HG03135 (cell line): ENCODE results near the gene NME9.

Experiments
- ATAC-seq: cut with Tn5 transposase; IDR thresholded peaks from one replicate; pipeline ENCODE4 v1.9.1; 2021; ENCODE audit warnings: mild to moderate bottlenecking, moderate library complexity; ENCODE audit not compliant: unreplicated experiment

Gene NME9

DNA sequence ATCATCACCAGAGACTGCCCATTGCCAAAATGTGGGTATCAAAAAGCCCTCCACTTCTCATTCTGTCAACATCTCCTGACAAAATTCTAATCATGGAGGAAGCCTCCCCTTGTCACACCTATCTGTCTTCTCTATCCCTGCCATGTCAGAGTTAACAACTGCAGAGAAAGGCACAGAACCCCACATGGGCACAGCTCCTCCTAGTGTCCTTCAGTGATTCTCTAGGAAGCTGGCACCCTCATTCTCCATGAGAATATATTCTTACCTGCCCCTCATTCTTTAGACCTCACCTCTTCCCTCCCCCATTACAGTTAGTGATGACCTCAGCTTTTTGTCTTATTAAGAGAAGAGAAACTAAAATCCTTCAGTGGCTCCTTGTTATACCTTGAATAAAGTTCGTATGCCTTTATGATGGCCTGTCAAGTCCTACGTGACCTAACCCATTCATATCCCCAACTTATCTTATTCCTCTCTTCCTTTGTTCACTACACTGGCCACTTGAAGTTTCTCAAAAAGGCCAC is 44.6 kb downstream of the NME9 start:
- no peak for ATAC-seq

- ATAC-seq, result no peak
Observed at GRCh38 chr3:138284079-138284478, 45.6 kb downstream of the NME9 start.

GRCh38 chr3:138282836-138283235 is 46.8 kb downstream of the NME9 start:
- no peak for ATAC-seq

DNA sequence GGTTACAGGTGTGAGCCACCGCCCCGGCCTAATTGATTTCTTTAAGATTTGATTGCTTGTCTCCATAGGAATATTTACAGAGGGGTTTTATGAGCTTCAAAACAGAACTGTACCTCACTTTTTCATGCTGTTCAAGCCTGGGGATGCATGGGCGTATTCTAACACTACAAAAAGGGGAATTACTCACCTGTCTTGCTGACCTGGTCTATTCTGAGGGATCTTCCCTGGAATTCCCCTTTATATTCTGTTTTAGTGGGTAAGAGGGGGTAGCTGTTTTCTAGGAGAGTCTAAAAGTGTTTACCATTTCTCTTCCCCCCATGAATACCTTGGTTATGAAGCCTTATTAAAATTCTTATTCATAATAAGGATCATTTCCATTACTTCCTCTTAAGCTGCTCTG is 48.1 kb downstream of the NME9 start:
- ATAC-seq, result no peak

- no peak for ATAC-seq
Observed at GRCh38 chr3:138271189-138271794, 58.4 kb downstream of the NME9 start.

DNA sequence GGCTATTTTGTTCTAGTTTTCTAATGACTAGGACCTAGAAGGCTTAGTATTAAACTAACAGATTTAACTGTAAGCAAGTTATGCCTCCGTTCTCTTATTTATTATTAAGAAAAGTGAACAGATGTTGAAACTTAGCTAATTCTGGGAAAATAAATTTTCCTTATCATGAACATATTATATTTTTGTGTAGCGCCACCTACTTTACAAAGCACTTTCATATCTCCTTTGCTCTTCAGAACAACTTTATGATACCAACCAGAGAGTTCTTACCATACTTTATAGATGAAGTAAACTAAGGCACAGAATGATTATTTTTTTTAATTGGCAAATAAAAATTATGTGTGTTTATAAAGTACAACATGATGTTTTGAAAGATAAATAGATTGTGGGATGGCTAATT is 59.4 kb downstream of the NME9 start:
- no peak for ATAC-seq

DNA sequence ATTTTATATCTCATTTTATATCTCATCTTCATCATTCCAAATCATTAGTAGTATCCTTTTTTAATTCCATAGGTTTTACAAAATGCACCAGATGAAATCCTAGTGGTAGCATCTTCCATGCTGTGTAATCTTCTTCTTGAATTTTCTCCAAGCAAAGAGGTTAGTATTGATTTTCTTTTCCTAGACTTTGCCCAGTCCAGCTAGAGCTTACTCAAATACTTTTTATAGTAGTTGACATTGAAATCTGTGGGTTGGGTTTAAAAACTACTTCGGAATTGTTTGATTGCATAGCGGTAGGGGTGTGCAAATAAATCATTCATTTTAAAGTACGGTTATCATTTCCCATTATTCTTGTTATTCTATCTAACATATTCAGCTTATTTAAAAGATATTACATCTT is 62.6 kb downstream of the NME9 start:
- no peak for ATAC-seq

GRCh38 chr3:138265745-138266144 is 63.9 kb downstream of the NME9 start:
- no peak for ATAC-seq

DNA sequence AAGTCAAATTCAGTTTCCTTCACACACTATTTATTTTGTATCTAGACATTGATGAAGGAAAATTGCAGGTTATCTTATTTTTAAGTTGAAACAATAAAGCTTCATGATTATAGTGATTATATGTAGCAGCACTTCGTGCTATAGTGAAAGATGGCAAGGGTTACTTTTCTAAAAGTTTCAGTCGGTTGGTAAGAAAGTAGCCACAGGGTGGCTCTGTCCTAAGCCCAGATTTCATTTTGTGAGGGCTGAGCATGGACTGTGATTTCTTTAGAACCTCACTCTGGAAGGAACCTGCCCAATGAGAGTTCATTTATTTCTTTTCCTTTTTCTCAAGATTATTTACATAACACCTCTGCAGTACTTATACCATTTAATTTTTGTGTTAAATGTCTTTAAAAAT is 66.5 kb downstream of the NME9 start:
- no peak for ATAC-seq

GRCh38 chr3:138260611-138261010 is 69.0 kb downstream of the NME9 start:
- ATAC-seq, result no peak

DNA sequence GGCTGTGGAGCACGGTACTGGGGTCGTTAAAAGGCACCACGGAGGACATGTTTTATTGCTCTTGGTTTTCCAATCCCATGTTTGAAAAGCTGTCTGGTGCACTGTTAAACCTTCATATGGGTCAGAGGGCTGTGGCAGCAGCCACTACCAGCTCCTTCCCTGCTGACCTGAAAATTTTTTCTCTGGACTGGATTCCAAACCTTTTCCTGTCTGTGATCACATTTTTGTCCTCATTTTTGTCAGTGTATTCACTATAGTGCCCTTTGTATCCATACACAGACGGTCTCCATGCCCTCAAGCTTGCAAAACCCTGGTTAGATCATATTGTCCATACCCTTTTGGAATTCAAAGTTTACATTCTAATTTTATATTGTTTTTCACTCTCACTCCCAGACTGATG is 70.5 kb downstream of the NME9 start:
- no peak for ATAC-seq

DNA sequence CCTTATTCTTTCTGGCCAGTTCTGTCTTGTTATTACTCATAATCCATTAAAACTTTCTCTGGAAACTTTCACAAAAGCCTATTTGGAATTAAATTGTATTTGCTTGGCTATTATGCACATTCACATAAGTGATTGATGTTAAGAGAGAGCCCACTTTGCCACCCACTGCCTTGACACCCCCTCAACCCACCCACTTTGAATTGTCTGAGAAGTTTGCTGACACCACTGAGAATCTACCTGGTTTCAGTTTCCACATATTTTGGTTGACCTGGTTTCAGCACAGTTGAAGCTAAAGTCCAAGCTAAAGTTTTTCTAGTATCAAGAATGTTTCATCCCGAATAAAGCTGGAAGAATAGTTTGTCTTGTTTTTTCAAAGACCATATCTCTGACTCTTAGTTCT is 71.7 kb downstream of the NME9 start:
- no peak for ATAC-seq

GRCh38 chr3:138256022-138256421 is 73.6 kb downstream of the NME9 start:
- no peak for ATAC-seq

GRCh38 chr3:138254216-138254615 is 75.4 kb downstream of the NME9 start:
- no peak for ATAC-seq

- ATAC-seq, result no peak
Observed at GRCh38 chr3:138253609-138254008, 76.0 kb downstream of the NME9 start.
